Measurements from ENCODE around the gene CRYBG1. TPM values are rescaled to one million over a fixed set of nuclear protein-coding genes. Genes with fewer than 3 reads are reported as not detected.

CRYBG1 gene
- total RNA-seq, 1 experiment from 2014 or later = 10.7 TPM

- Histone ChIP-seq H3K9me3 (ENCODE audit: control insufficient read depth in 1 of 2, insufficient read depth in 1 of 2, low read depth in 1 of 2, low read length in 2 of 2) (no peaks in the 10 kb centered on the region), H3K27ac (ENCODE audit: low read depth, low read length) (no peak overlapping the region), H3K79me2 (ENCODE audit: insufficient read depth, low read length) (no peaks in the 10 kb centered on the region), H3K9ac (ENCODE audit: low read length) (no peak overlapping the region), H4K20me1 (ENCODE audit: insufficient read depth) (no peaks in the 10 kb centered on the region), H3K4me2 (ENCODE audit: low read length) (no peak overlapping the region), H3K9me2 (ENCODE audit: insufficient read depth) (no peaks in the 10 kb centered on the region), H3K4me3 (replicated peaks in 1 of 2; ENCODE audit: low read depth in 1 of 2, low read length in 2 of 2) (no peak overlapping the region), H3K27me3 (ENCODE audit: insufficient read depth, low read length) (no peaks in the 10 kb centered on the region), H3K4me1 (ENCODE audit: control insufficient read depth in 1 of 2, insufficient read depth in 2 of 2, low read length in 2 of 2) (no peaks in the 10 kb centered on the region), H3K36me3 (ENCODE audit: control insufficient read depth in 1 of 2, insufficient read depth in 2 of 2, low read length in 2 of 2) (no peaks in the 10 kb centered on the region), H2AFZ (ENCODE audit: low read depth, low read length, poor library complexity, severe bottlenecking) (no peak overlapping the region)
- ChIA-PET POLR2A (no interaction called here), CTCF (no interaction called here), RAD21 (ENCODE audit: low non-redundant PET in 1 of 2, low total read pairs in 2 of 2, uncharacterized antibody in 2 of 2, unreplicated experiment in 2 of 2) (no interaction called here)
- no TSS peak for BruUV-seq (replicated peaks)
- no peak for TF ChIP-seq POLR2A (IDR thresholded peaks at IDR 0.05; ENCODE audit: borderline replicate concordance, extremely low read depth, insufficient read depth, insufficient read length)
- no peak for TF ChIP-seq SRF (IDR thresholded peaks at IDR 0.05; ENCODE audit: low read depth)
- no peak for TF ChIP-seq MAX (IDR thresholded peaks at IDR 0.05)
- no peak for TF ChIP-seq ZNF274 (IDR thresholded peaks at IDR 0.05; ENCODE audit: low read depth, low read length)
- no peak for TF ChIP-seq RAD21 (IDR thresholded peaks at IDR 0.05; ENCODE audit: low read depth)
- no peak for TF ChIP-seq TCF7L2 (IDR thresholded peaks at IDR 0.05; ENCODE audit: borderline replicate concordance, extremely low read depth, insufficient read depth, insufficient read length)
- no peak for TF ChIP-seq CBX3 (IDR thresholded peaks at IDR 0.05; ENCODE audit: low read depth)
- no peak for TF ChIP-seq YY1 (IDR thresholded peaks at IDR 0.05; ENCODE audit: extremely low read depth, insufficient replicate concordance, low read depth, low read length)
- TF ChIP-seq SP1 (IDR thresholded peaks at IDR 0.05; ENCODE audit: low read depth) = no peak
- no peak for TF ChIP-seq ZBTB33 (IDR thresholded peaks at IDR 0.05; ENCODE audit: extremely low read depth, insufficient replicate concordance, low read length)
- TF ChIP-seq ZFX (IDR thresholded peaks at IDR 0.05) = no peak
- no peak for TF ChIP-seq CEBPB (IDR thresholded peaks at IDR 0.05; ENCODE audit: low read depth)
- TF ChIP-seq JUND (IDR thresholded peaks at IDR 0.05) = no peak
- no peak for TF ChIP-seq ATF3 (IDR thresholded peaks at IDR 0.05)
- no peak for TF ChIP-seq POLR2AphosphoS5 (IDR thresholded peaks at IDR 0.05; ENCODE audit: low read depth, low read length)
- no peak for TF ChIP-seq CTCF (IDR thresholded peaks at IDR 0.05 in 2 of 3, conservative IDR thresholded peaks at IDR 0.05 in 1 of 3; ENCODE audit: borderline replicate concordance in 1 of 3, insufficient read depth in 1 of 3, low read depth in 2 of 3, low read length in 2 of 3)
- TF ChIP-seq FOSL1 (IDR thresholded peaks at IDR 0.05; ENCODE audit: low read depth) = no peak
- no peak for TF ChIP-seq SIN3A (IDR thresholded peaks at IDR 0.05; ENCODE audit: low read depth)
- TF ChIP-seq ELF1 (IDR thresholded peaks at IDR 0.05; ENCODE audit: borderline replicate concordance, low read depth) = no peak
- intact Hi-C loops (cut with micrococcal nuclease) = no loop called here
- ATAC-seq (no peak), DNase-seq (ENCODE audit: low read depth, low spot score) (no peak)
Measured at GRCh38 chr6:106600329-106600728, 239.8 kb downstream of the CRYBG1 start.

All from HCT116 (cell line).